ENCODE measurements around the gene EIF3A. TPM values are rescaled to one million over a fixed set of nuclear protein-coding genes. Genes with fewer than 3 reads are reported as not detected.

Gene EIF3A
- total and polyA plus RNA-seq, 7 experiments from 2014 or later, result 40.5 to 137 (median 90.9) TPM

DNA sequence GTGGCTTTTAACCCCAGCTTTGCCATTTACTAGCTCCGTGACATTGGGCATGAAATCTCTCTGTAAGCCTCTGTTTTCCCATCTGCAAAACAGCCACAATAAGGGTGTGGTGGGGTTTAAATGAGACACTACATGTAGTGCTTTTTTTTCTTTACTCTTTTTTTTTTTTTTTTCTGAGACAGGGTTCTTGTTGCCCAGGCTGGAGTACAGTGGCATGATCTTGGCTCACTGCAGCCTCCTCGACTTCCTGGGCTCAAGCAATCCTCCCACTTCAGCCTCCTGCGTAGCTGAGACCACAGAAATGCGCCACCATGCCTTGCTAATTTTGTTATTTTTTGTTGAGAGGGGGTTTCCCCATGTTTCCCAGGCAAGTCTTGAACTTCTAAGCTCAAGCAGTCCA lies 15.0 kb upstream of the EIF3A start:
- ATAC-seq (no peak), DNase-seq (no peak)
- Histone ChIP-seq H3K9me3 (ENCODE audit: control insufficient read depth in 2 of 3, low read length in 3 of 3) (no peaks in the 10 kb centered on the region), H3K27ac (ENCODE audit: low read depth, low read length) (no peak overlapping the region), H3K4me3 (ENCODE audit: low read length) (no peak overlapping the region), H3K36me3 (ENCODE audit: control insufficient read depth in 2 of 3, insufficient read depth in 3 of 3, low read length in 3 of 3) (no peaks in the 10 kb centered on the region), H3K4me1 (ENCODE audit: control insufficient read depth in 2 of 2, insufficient read depth in 2 of 2, low read length in 2 of 2) (peaks cover 15 to 32% of the 10 kb centered on the region in 2 donors), H3K27me3 (ENCODE audit: control insufficient read depth in 2 of 2, insufficient read depth in 2 of 2, low read length in 2 of 2) (no peaks in the 10 kb centered on the region)
- peaks cover 8 to 43% (median 21%) of the 10 kb centered on the region in 7 donors for H3K4me1 Mint-ChIP-seq
- H3K9me3 Mint-ChIP-seq, result no peaks in the 10 kb centered on the region
- POLR2A ChIA-PET, result interaction anchor here (0.6 to 1.4 kb wide), 4 partner anchors 8 to 23 kb away, joined by 3 to 4 read pairs (median 3); partner anchors contain the start of gene DENND10
- CTCF ChIA-PET, result no interaction called here
- intact Hi-C loops (cut with micrococcal nuclease), result no loop called here
- peaks cover 0 to 3% (median 0%) of the 10 kb centered on the region in 5 donors for H3K27me3 Mint-ChIP-seq
- peak overlapping the region in 1 of 10 donors; percentile 54 for H3K4me3 Mint-ChIP-seq
- no peaks in the 10 kb centered on the region for H3K36me3 Mint-ChIP-seq
- H3K27ac Mint-ChIP-seq, result peak overlapping the region in 2 of 9 donors; percentile 4 to 62

GRCh38 chr10:119090968-119091367 lies 10.4 kb upstream of the EIF3A start:
- ATAC-seq (peak; percentile 95), DNase-seq (peak in 7 of 9 donors; percentile 39 to 71 (median 48))
- Histone ChIP-seq H3K4me3 (ENCODE audit: low read length) (peak overlapping the region; percentile 3), H3K27me3 (ENCODE audit: control insufficient read depth in 2 of 2, insufficient read depth in 2 of 2, low read length in 2 of 2) (no peaks in the 10 kb centered on the region), H3K27ac (ENCODE audit: low read depth, low read length) (peak overlapping the region; percentile 58), H3K36me3 (ENCODE audit: control insufficient read depth in 2 of 3, insufficient read depth in 3 of 3, low read length in 3 of 3) (no peaks in the 10 kb centered on the region), H3K9me3 (ENCODE audit: control insufficient read depth in 2 of 3, low read length in 3 of 3) (no peaks in the 10 kb centered on the region), H3K4me1 (ENCODE audit: control insufficient read depth in 2 of 2, insufficient read depth in 2 of 2, low read length in 2 of 2) (peaks cover 22 to 43% of the 10 kb centered on the region in 2 donors)
- no peaks in the 10 kb centered on the region for H3K27me3 Mint-ChIP-seq
- peak overlapping the region; percentile 47 to 77 (median 67) for H3K4me3 Mint-ChIP-seq
- H3K36me3 Mint-ChIP-seq, result peaks cover 0 to 12% (median 0%) of the 10 kb centered on the region in 5 donors
- H3K9me3 Mint-ChIP-seq, result peaks cover 0 to 6% (median 0%) of the 10 kb centered on the region in 11 donors
- ChIA-PET CTCF (interaction anchor here (1.0 kb wide), 1 partner anchor 10 kb away, joined by 3 read pairs; no protein-coding TSS in a partner anchor), POLR2A (interaction anchor here (0.6 to 2.5 kb wide), 7 partner anchors 8 to 41 kb away, joined by 3 to 12 read pairs (median 3); partner anchors contain the start of gene EIF3A)
- peaks cover 23 to 53% (median 31%) of the 10 kb centered on the region in 7 donors for H3K4me1 Mint-ChIP-seq
- H3K27ac Mint-ChIP-seq, result peak overlapping the region; percentile 76 to 96 (median 93)
- intact Hi-C loops (cut with micrococcal nuclease), result loop anchor here (1.0 kb wide), 2 partner anchors 11 to 13 kb away; partner anchors contain the start of genes EIF3A (in 2 of the 2) and DENND10 (in 1 of the 2)

DNA sequence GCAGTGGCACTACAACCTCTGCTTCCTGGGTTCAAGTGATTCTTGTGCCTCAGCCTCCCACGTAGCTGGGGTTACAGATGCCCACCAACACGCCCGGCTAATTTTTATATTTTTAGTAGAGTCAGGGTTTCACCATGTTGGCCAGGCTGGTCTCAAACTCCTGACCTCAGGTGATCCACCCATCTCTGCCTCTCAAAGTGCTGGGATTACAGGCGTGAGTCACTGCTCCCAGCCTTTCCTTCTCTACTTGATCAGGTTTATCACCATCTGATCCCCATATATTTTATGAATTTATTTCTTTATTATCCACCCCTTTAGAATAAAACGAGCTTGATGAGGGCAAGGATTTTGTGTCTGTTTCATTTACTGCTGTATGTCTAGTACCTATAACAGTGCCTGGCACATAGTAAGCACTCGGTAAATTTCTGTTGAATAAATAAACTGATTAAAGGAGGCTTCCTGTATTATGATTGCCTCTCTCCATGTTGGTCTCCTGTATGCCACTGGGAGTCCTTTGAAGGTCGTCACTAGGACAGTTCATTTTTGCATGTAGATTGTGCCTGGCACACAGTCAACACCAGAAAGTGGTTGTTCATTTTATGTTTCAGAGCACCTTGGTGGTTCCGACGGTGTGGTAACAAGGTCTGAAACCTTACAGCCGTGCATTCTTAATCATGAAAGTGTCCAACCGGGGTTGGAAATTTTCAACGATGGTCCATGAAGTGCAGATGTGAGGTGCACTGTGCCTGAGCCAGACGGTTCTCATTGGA lies 9.6 kb upstream of the EIF3A start:
- peak overlapping the region; percentile 47 to 77 (median 67) for H3K4me3 Mint-ChIP-seq
- peaks cover 23 to 51% (median 30%) of the 10 kb centered on the region in 7 donors for H3K4me1 Mint-ChIP-seq
- Histone ChIP-seq H3K4me1 (ENCODE audit: control insufficient read depth in 2 of 2, insufficient read depth in 2 of 2, low read length in 2 of 2) (peaks cover 22 to 36% of the 10 kb centered on the region in 2 donors), H3K9me3 (ENCODE audit: control insufficient read depth in 2 of 3, low read length in 3 of 3) (no peaks in the 10 kb centered on the region), H3K4me3 (ENCODE audit: low read length) (peak overlapping the region; percentile 3), H3K27ac (ENCODE audit: low read depth, low read length) (peak overlapping the region; percentile 58), H3K27me3 (ENCODE audit: control insufficient read depth in 2 of 2, insufficient read depth in 2 of 2, low read length in 2 of 2) (no peaks in the 10 kb centered on the region), H3K36me3 (ENCODE audit: control insufficient read depth in 2 of 3, insufficient read depth in 3 of 3, low read length in 3 of 3) (no peaks in the 10 kb centered on the region)
- peak in 5 of 9 donors; percentile 17 to 49 (median 39) for DNase-seq
- ATAC-seq, result peak; percentile 42
- peak overlapping the region; percentile 76 to 96 (median 93) for H3K27ac Mint-ChIP-seq
- intact Hi-C loops (cut with micrococcal nuclease), result no loop called here
- H3K27me3 Mint-ChIP-seq, result no peaks in the 10 kb centered on the region
- ChIA-PET POLR2A (interaction anchor here (1.0 to 2.5 kb wide), 5 partner anchors 8 to 42 kb away, joined by 3 to 12 read pairs (median 6); partner anchors contain the start of gene EIF3A), CTCF (interaction anchor here (1.0 kb wide), 1 partner anchor 11 kb away, joined by 3 read pairs; no protein-coding TSS in a partner anchor)
- H3K36me3 Mint-ChIP-seq, result peaks cover 0 to 16% (median 0%) of the 10 kb centered on the region in 5 donors
- H3K9me3 Mint-ChIP-seq, result peaks cover 0 to 6% (median 0%) of the 10 kb centered on the region in 11 donors

- Mint-ChIP-seq H3K27ac (peak overlapping the region in 3 of 9 donors; percentile 26 to 56 (median 55)), H3K4me3 (no peak overlapping the region), H3K27me3 (no peaks in the 10 kb centered on the region), H3K9me3 (peaks cover 0 to 6% (median 0%) of the 10 kb centered on the region in 11 donors), H3K36me3 (peaks cover 0 to 17% (median 0%) of the 10 kb centered on the region in 5 donors), H3K4me1 (peaks cover 23 to 49% (median 33%) of the 10 kb centered on the region in 7 donors)
- H3K4me3 ChIP-seq (ENCODE audit: low read length), result no peak overlapping the region
- no peak overlapping the region for H3K27ac ChIP-seq (ENCODE audit: low read depth, low read length)
- no peaks in the 10 kb centered on the region for H3K36me3 ChIP-seq (ENCODE audit: control insufficient read depth in 2 of 3, insufficient read depth in 3 of 3, low read length in 3 of 3)
- no peak for ATAC-seq
- ChIA-PET POLR2A (no interaction called here), CTCF (no interaction called here)
- H3K4me1 ChIP-seq (ENCODE audit: control insufficient read depth in 2 of 2, insufficient read depth in 2 of 2, low read length in 2 of 2), result peaks cover 21 to 30% of the 10 kb centered on the region in 2 donors
- no peaks in the 10 kb centered on the region for H3K9me3 ChIP-seq (ENCODE audit: control insufficient read depth in 2 of 3, low read length in 3 of 3)
- DNase-seq, result no peak
- intact Hi-C loops (cut with micrococcal nuclease), result loop anchor here in 1 of 2 donors (10.0 kb wide), 2 partner anchors 217 to 787 kb away; partner anchors contain the start of gene MCMBP
- H3K27me3 ChIP-seq (ENCODE audit: control insufficient read depth in 2 of 2, insufficient read depth in 2 of 2, low read length in 2 of 2), result no peaks in the 10 kb centered on the region
Observed at GRCh38 chr10:119087271-119087882, 6.8 kb upstream of the EIF3A start.

DNA sequence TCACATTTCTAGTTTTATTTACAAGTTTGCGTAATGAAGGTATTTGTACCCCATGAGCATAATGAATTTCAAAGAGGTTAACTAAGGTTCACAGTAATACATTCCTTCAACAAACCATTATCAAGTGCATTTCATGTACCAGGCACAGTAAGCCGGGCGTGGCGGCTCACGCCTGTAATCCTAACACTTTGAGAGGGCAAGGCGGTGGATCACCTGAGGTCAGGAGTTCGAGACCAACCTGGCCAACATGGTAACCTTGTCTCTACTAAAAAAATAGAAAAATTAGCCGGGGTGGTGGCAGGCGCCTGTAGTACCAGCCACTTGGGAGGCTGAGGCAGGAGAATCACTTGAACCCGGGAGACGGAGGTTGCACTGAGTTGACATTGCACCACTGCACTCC lies 4.3 kb upstream of the EIF3A start:
- intact Hi-C loops (cut with micrococcal nuclease), result loop anchor here (5.0 to 10.0 kb wide), 5 partner anchors 220 to 790 kb away; partner anchors contain the start of genes BAG3 (in 1 of the 2), INPP5F (in 1 of the 2) and MCMBP (in 1 of the 2)
- Mint-ChIP-seq H3K27me3 (no peaks in the 10 kb centered on the region), H3K4me3 (no peak overlapping the region), H3K27ac (peak overlapping the region in 2 of 9 donors; percentile 8 to 26), H3K4me1 (peaks cover 15 to 37% (median 23%) of the 10 kb centered on the region in 7 donors), H3K9me3 (peaks cover 0 to 6% (median 0%) of the 10 kb centered on the region in 11 donors), H3K36me3 (peaks cover 0 to 25% (median 0%) of the 10 kb centered on the region in 5 donors)
- Histone ChIP-seq H3K27ac (ENCODE audit: low read depth, low read length) (no peak overlapping the region), H3K27me3 (ENCODE audit: control insufficient read depth in 2 of 2, insufficient read depth in 2 of 2, low read length in 2 of 2) (no peaks in the 10 kb centered on the region), H3K36me3 (ENCODE audit: control insufficient read depth in 2 of 3, insufficient read depth in 3 of 3, low read length in 3 of 3) (peaks cover 0 to 7% (median 0%) of the 10 kb centered on the region in 3 experiments), H3K4me3 (ENCODE audit: low read length) (no peak overlapping the region), H3K9me3 (ENCODE audit: control insufficient read depth in 2 of 3, low read length in 3 of 3) (no peaks in the 10 kb centered on the region), H3K4me1 (ENCODE audit: control insufficient read depth in 2 of 2, insufficient read depth in 2 of 2, low read length in 2 of 2) (peaks cover 5 to 6% of the 10 kb centered on the region in 2 donors)
- ChIA-PET CTCF (no interaction called here), POLR2A (interaction anchor here (0.6 to 1.1 kb wide), 2 partner anchors 9 to 20 kb away, joined by 3 read pairs; no protein-coding TSS in a partner anchor)
- DNase-seq (no peak), ATAC-seq (no peak)
